OCI-LY7 (cell line): Measurements from ENCODE around the gene DNAJB1. TPM values are rescaled to one million over a fixed set of nuclear protein-coding genes. Genes with fewer than 3 reads are reported as not detected.

Source experiments
- BruUV-seq: library from RNA; stranded (reverse); fragments of 400-500 nt; replicated peaks from 2 replicates; lab custom pipeline; 2021; lab: Mats Ljungman, UMichigan
- CTCF ChIA-PET: fragments of 300-600 bp; sonication (Branson Sonifier 250); formaldehyde crosslinking; loops from one replicate; lab custom pipeline; 2022; ENCODE audit warnings: antibody characterized with exemption; ENCODE audit not compliant: unreplicated experiment; lab: Charles Lee
- POLR2A ChIA-PET: fragments of 300-600 bp; sonication (Branson Sonifier 250); formaldehyde crosslinking; loops from one replicate; lab custom pipeline; 2022; ENCODE audit warnings: antibody characterized with exemption; lab: Charles Lee
- DNase-seq: peaks from one replicate; pipeline ENCODE4 v3.0.0-alpha.2; 2015; ENCODE audit warnings: low spot score
- H2AFZ ChIP-seq: fragments of 200-600 bp; sonication (generic), shearing (Covaris generic); 2 replicates; pipeline ENCODE4 v1.6.1; 2014; ENCODE audit warnings: mild to moderate bottlenecking, antibody characterized with exemption, low read length, moderate library complexity
- H3K27ac ChIP-seq: fragments of 200-600 bp; sonication (generic); 2 replicates; pipeline ENCODE4 v1.5.1; 2014; ENCODE audit warnings: mixed run types, low read depth, mild to moderate bottlenecking, moderate library complexity, low read length, inconsistent platforms; ENCODE audit not compliant: poor library complexity, severe bottlenecking
- H3K36me3 ChIP-seq: fragments of 200-600 bp; sonication (generic); 2 replicates; pipeline ENCODE4 v1.6.1; 2014; ENCODE audit warnings: mild to moderate bottlenecking, antibody characterized with exemption, low read length, moderate library complexity, mixed read lengths; ENCODE audit not compliant: insufficient read depth
- H3K4me1 ChIP-seq: fragments of 200-600 bp; sonication (generic); 2 replicates; pipeline ENCODE4 v1.5.1; 2014; ENCODE audit warnings: mild to moderate bottlenecking, low read length; ENCODE audit not compliant: insufficient read depth, poor library complexity, severe bottlenecking
- H3K4me2 ChIP-seq: fragments of 200-600 bp; sonication (generic); 2 replicates; pipeline ENCODE4 v1.6.1; 2014; ENCODE audit warnings: mild to moderate bottlenecking, low read length
- H3K4me3 ChIP-seq: fragments of 200-600 bp; sonication (generic); 2 replicates; pipeline ENCODE4 v1.5.1; 2014; ENCODE audit warnings: mild to moderate bottlenecking, low read depth, low read length; ENCODE audit not compliant: poor library complexity, severe bottlenecking
- H3K79me2 ChIP-seq: fragments of 200-600 bp; sonication (generic); 2 replicates; pipeline ENCODE4 v1.6.1; 2016; ENCODE audit warnings: low read depth, mild to moderate bottlenecking, low read length, moderate library complexity, mixed read lengths; ENCODE audit not compliant: insufficient read depth
- H3K9me2 ChIP-seq: fragments of 200-600 bp; sonication (generic); 2 replicates; pipeline ENCODE4 v1.6.1; 2016; ENCODE audit warnings: mild to moderate bottlenecking, low read length, mixed read lengths; ENCODE audit not compliant: insufficient read depth
- H3K9me3 ChIP-seq: fragments of 200-600 bp; sonication (generic); 2 replicates; pipeline ENCODE4 v1.6.1; 2014; ENCODE audit warnings: mild to moderate bottlenecking, mixed run types, low read length, mixed read lengths
- H4K20me1 ChIP-seq: fragments of 200-600 bp; sonication (generic); 2 replicates; pipeline ENCODE4 v1.6.1; 2014; ENCODE audit warnings: mild to moderate bottlenecking, antibody characterized with exemption, low read length, moderate library complexity, mixed read lengths; ENCODE audit not compliant: insufficient read depth
- CTCF ChIP-seq: fragments of 200-600 bp; sonication (generic); conservative IDR thresholded peaks from 2 replicates; pipeline ENCODE4 v1.5.1; 2014; ENCODE audit warnings: mild to moderate bottlenecking, antibody characterized with exemption, low read length, moderate library complexity, mixed read lengths
- EZH2phosphoT487 ChIP-seq: fragments of 200-600 bp; sonication (generic); IDR thresholded peaks from 2 replicates; pipeline ENCODE4 v1.6.1; 2018; ENCODE audit warnings: low read depth, borderline replicate concordance, mild to moderate bottlenecking, mixed run types, antibody characterized with exemption, low read length, moderate library complexity, mixed read lengths
- intact Hi-C: fragments of 100-400 bp; cut with micrococcal nuclease; formaldehyde crosslinking; loops from one replicate; pipeline ENCODE4 v1.10.0; 2022; ENCODE audit not compliant: unreplicated experiment
- total RNA-seq, 2 experiments: library from RNA; depleted of rRNA in 1 of 2; stranded (reverse); fragments of >200 nt in 1 of 2; shearing (Covaris generic) in 1 of 2; gene quantifications; 2 replicates each; pipeline ENCODE4 v1.2.3, GENCODE V29; 2014 to 2022

Gene DNAJB1
- total RNA-seq, 2 experiments from 2014 or later = 63.7 to 76.7 TPM

DNA sequence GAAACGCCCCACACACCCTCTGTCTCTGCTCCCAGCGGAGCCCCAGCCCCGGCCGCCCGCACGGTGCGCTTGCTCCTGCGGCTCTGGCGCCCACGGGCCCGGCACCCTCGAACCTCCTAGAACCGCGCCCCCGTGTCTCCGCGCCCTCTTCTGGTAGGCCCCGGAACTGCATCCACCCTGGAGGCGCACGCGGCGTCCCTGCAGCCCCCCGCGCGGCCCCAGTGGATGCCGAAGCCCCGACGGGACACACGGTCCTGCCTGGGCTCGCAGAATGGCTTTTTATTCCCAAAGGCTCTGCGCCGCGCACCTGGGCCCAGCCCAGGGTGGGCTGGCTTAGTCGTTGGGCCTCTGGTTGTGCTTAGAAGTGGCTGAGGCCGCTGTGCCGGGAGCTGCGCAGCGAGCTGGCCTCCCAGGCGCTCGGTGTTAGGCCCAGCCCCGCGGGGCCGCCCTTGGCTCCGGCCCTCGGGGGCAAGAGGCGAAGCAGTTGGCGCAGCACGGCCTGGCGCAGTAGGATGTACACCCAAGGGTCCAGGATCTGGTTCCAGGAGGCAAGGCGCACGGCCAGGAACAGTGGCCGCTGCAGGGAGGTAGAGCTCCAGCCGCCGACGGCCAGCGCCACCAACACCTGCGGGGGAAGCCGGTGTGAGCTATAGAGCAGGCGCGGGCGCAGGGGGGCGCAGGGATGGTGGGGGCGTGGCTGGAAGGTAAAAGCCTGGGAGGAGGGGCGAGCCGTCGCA lies 45.8 kb downstream of the DNAJB1 start:
- H3K27ac ChIP-seq = no peak overlapping the region
- TF ChIP-seq EZH2phosphoT487 (no peak), CTCF (peak; percentile 84)
- no peak overlapping the region for H3K4me2 ChIP-seq
- CTCF ChIA-PET = interaction anchor here (0.6 to 0.7 kb wide), 2 partner anchors 40 to 45 kb away, joined by 3 to 4 read pairs; partner anchors contain the start of gene PKN1
- H3K79me2 ChIP-seq = no peaks in the 10 kb centered on the region
- H3K4me3 ChIP-seq = no peak overlapping the region
- POLR2A ChIA-PET = no interaction called here
- no peaks in the 10 kb centered on the region for H3K4me1 ChIP-seq
- DNase-seq = peak; percentile 51
- peaks cover 40% of the 10 kb centered on the region for H3K36me3 ChIP-seq
- no peaks in the 10 kb centered on the region for H4K20me1 ChIP-seq
- H2AFZ ChIP-seq = no peak overlapping the region
- no peaks in the 10 kb centered on the region for H3K9me2 ChIP-seq
- no TSS peak for BruUV-seq
- intact Hi-C loops = loop anchor here (2.0 kb wide), 1 partner anchor 40 kb away; the partner anchor contains the start of gene PKN1
- no peaks in the 10 kb centered on the region for H3K9me3 ChIP-seq

- no peak overlapping the region for H3K27ac ChIP-seq
- H3K4me2 ChIP-seq = no peak overlapping the region
- H3K4me1 ChIP-seq = no peaks in the 10 kb centered on the region
- no TSS peak for BruUV-seq
- no peaks in the 10 kb centered on the region for H4K20me1 ChIP-seq
- ChIA-PET POLR2A (no interaction called here), CTCF (interaction anchor here (0.6 to 0.7 kb wide), 2 partner anchors 39 to 46 kb away, joined by 3 to 4 read pairs; partner anchors contain the start of gene PKN1)
- no peaks in the 10 kb centered on the region for H3K9me2 ChIP-seq
- peaks cover 47% of the 10 kb centered on the region for H3K36me3 ChIP-seq
- H3K9me3 ChIP-seq = no peaks in the 10 kb centered on the region
- no peak overlapping the region for H2AFZ ChIP-seq
- no peaks in the 10 kb centered on the region for H3K79me2 ChIP-seq
- H3K4me3 ChIP-seq = no peak overlapping the region
- no peak for DNase-seq
- TF ChIP-seq EZH2phosphoT487 (no peak), CTCF (no peak)
- intact Hi-C loops = loop anchor here (2.0 kb wide), 1 partner anchor 39 kb away; the partner anchor contains the start of gene PKN1
These were observed 46.6 kb downstream of the DNAJB1 start for GRCh38 chr19:14471436-14472187.
